Stimulated activated CD4-positive, alpha-beta T cell treated with anti-CD3 and anti-CD28 coated beads, Interleukin-12 subunit alpha, Interleukin-12 subunit beta, amount 100 ng/mL, for 4 hours (primary cell): ENCODE measurements around the gene FOXP2.
"Not testable (repeated sequence)": the region's sequence is repeated elsewhere in the genome, so short reads cannot be mapped to it uniquely, and the experiment has no call there.

Experiments
- DNase-seq: peaks from one replicate; pipeline ENCODE4 v3.0.0-alpha.2; 2020

The FOXP2 gene

GRCh38 chr7:114504586-114504985, 90.0 kb downstream of the FOXP2 start:
- no peak for DNase-seq

GRCh38 chr7:114507381-114507780, 92.8 kb downstream of the FOXP2 start:
- DNase-seq, result no peak

GRCh38 chr7:114508086-114508485, 93.5 kb downstream of the FOXP2 start:
- DNase-seq, result no peak

- not testable (repeated sequence) for DNase-seq
Observed at GRCh38 chr7:114510824-114511223, 96.2 kb downstream of the FOXP2 start.

- DNase-seq, result no peak
Observed at GRCh38 chr7:114519240-114519639, 104.6 kb downstream of the FOXP2 start.

GRCh38 chr7:114522081-114522480, 107.5 kb downstream of the FOXP2 start:
- DNase-seq, result no peak

- no peak for DNase-seq
Observed at GRCh38 chr7:114527589-114527988, 113.0 kb downstream of the FOXP2 start.

GRCh38 chr7:114530057-114530611, 115.5 kb downstream of the FOXP2 start:
- no peak for DNase-seq

- no peak for DNase-seq
Observed at GRCh38 chr7:114531326-114531725, 116.7 kb downstream of the FOXP2 start.

GRCh38 chr7:114533131-114533530, 118.5 kb downstream of the FOXP2 start:
- no peak for DNase-seq

- no peak for DNase-seq
Observed at GRCh38 chr7:114534953-114535352, 120.3 kb downstream of the FOXP2 start.

- no peak for DNase-seq
Observed at GRCh38 chr7:114539575-114539974, 125.0 kb downstream of the FOXP2 start.

GRCh38 chr7:114540291-114540690, 125.7 kb downstream of the FOXP2 start:
- DNase-seq, result no peak

GRCh38 chr7:114547346-114547745, 132.7 kb downstream of the FOXP2 start:
- not testable (repeated sequence) for DNase-seq

GRCh38 chr7:114548081-114548980, 133.7 kb downstream of the FOXP2 start:
- no peak for DNase-seq

GRCh38 chr7:114554781-114555537, 140.3 kb downstream of the FOXP2 start:
- DNase-seq, result no peak

GRCh38 chr7:114567416-114567815, 152.8 kb downstream of the FOXP2 start:
- no peak for DNase-seq

GRCh38 chr7:114569220-114569619, 154.6 kb downstream of the FOXP2 start:
- DNase-seq, result no peak

- DNase-seq, result no peak
Observed at GRCh38 chr7:114574384-114574783, 159.8 kb downstream of the FOXP2 start.

- no peak for DNase-seq
Observed at GRCh38 chr7:114575098-114575497, 160.5 kb downstream of the FOXP2 start.

- not testable (repeated sequence) for DNase-seq
Observed at GRCh38 chr7:114580963-114581362, 166.3 kb downstream of the FOXP2 start.

- DNase-seq, result no peak
Observed at GRCh38 chr7:114588506-114588905, 173.9 kb downstream of the FOXP2 start.

GRCh38 chr7:114589436-114589835, 174.8 kb downstream of the FOXP2 start:
- DNase-seq, result no peak

GRCh38 chr7:114590298-114590697, 175.7 kb downstream of the FOXP2 start:
- no peak for DNase-seq
